GM12864 (cell line): ENCODE measurements around the gene HOXA5.

ENCODE experiments used
- DNase-seq: peaks from one replicate; pipeline ENCODE4 v3.0.0-alpha.2; 2011; ENCODE audit warnings: low read depth
- H3K4me3 ChIP-seq: 2 replicates; pipeline ENCODE4 v1.5.1; 2011; ENCODE audit warnings: mild to moderate bottlenecking, low read depth, low read length, control low read depth
- TF ChIP-seq, protein P1 (sequence below): IDR thresholded peaks from 2 replicates; pipeline ENCODE4 v1.5.1; 2011; ENCODE audit warnings: low read depth, mild to moderate bottlenecking, moderate library complexity, low read length, control low read depth, inconsistent platforms; ENCODE audit errors: missing control alignments

The HOXA5 gene

DNA sequence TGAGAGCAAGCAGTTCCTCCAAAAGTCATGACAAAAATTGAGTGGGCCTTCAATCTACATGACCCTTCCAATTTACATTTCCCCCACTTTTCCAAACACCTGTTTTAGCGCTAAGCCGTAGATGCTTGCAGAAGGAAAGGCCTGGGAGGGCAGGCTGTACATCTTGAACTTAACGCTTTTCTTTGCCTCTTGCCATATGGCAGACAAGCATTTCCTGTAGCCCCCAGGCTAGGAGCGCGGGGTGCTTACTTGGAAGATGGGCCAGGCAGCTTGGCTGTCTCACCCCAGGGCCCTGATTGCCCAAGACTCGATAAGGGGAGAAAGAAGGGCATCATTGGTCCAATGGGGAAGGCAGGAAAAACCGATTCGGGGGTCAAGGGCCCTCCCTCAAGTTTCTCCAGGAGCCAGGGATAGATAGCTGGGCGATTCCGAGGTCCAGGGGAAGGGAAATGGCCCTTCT is 28.9 kb upstream of the HOXA5 start:
- TF ChIP-seq, protein P1, sequence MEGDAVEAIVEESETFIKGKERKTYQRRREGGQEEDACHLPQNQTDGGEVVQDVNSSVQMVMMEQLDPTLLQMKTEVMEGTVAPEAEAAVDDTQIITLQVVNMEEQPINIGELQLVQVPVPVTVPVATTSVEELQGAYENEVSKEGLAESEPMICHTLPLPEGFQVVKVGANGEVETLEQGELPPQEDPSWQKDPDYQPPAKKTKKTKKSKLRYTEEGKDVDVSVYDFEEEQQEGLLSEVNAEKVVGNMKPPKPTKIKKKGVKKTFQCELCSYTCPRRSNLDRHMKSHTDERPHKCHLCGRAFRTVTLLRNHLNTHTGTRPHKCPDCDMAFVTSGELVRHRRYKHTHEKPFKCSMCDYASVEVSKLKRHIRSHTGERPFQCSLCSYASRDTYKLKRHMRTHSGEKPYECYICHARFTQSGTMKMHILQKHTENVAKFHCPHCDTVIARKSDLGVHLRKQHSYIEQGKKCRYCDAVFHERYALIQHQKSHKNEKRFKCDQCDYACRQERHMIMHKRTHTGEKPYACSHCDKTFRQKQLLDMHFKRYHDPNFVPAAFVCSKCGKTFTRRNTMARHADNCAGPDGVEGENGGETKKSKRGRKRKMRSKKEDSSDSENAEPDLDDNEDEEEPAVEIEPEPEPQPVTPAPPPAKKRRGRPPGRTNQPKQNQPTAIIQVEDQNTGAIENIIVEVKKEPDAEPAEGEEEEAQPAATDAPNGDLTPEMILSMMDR, result no peak
- H3K4me3 ChIP-seq, result no peak overlapping the region
- no peak for DNase-seq

DNA sequence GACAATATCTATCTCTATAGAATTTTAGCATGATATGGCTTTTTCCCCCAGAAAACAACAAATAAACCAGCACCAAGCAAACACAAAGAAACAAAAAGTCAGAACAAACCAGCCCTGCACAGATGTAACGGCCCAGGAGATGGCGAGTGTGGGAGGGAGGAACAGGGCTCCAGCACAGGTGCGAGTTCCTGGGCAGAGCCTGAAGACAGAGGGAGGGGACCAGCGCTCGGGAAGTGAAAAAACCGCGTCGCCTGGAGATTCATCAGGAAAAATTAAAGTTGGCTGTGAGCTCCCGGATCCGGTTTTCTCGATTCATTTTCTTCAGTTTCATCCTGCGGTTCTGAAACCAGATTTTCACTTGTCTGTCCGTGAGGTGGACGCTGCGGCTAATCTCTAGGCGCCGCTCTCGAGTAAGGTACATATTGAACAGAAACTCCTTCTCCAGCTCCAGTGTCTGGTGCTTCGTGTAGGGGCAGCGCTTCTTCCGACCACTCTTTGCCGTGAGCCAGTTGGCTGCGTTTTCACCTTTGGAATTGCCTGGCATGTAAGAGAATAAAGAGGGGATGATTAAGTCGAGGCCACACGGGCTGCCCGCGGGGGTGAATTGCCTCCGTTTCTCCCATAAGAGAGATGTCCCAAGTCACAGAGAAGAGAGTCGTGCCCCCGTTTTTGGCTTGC is 28.3 kb upstream of the HOXA5 start:
- no peak overlapping the region for H3K4me3 ChIP-seq
- no peak for DNase-seq

DNA sequence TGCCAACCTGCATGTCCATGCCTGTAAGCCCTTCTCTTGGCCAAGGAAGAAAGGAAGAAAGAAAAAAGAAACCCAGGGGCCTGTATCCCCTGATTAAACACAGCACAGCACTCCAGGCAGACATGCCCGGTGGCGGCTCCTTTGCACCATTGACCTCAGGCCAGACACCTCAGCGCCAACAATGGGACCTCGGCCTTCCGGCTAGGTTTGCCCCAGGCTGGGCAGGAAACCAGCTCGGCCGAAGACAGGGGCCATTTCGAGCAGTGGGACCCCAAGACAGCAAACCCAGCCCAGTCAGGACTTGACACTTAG is 27.8 kb upstream of the HOXA5 start:
- H3K4me3 ChIP-seq, result no peak overlapping the region
- no peak for DNase-seq
- TF ChIP-seq, protein P1, result no peak

More for the DNA sequence above, 28.3 kb upstream of the HOXA5 start:
- TF ChIP-seq, protein P1, result no peak

DNA sequence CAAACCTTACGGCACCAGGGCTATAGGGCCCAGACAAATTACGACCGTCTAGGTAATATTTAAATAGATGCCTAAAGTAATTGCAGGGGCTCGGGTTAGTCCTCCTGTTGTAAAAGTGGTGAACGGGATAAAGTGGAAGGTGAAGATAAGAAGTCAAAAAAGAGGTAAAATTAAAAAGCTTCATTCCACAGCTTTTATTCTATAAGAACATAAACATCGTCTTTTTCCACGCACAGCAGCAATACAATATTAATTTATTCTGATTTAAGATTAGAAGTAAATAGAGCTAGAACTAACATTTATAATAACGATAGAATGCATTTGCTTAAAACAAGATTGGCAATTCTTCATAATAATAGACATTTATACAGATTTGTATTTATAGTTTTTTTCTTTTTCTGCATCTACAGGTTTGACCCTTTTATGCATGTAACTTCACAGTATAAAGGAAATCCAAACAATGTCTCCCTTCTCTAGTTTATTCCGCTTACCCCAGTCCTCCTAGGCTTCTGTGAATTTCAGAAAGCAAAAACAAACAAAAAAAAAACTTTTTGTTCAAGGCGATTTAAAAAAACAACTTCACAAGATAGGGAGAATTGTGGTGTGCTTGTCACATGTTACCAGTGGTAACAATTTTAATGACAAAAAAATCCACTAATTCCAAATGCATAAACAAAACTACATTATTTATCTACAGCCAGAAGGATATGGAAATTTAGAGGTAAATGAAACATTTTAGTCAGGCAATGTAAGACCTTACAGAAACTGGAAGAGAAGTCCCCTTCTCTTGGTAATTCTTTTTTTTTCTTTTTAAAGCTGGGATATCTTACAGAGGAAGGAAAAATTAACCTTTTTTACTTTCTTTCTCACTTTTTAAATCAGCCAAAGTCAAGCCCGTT is 27.2 kb upstream of the HOXA5 start:
- H3K4me3 ChIP-seq, result no peak overlapping the region
- no peak for DNase-seq

DNA sequence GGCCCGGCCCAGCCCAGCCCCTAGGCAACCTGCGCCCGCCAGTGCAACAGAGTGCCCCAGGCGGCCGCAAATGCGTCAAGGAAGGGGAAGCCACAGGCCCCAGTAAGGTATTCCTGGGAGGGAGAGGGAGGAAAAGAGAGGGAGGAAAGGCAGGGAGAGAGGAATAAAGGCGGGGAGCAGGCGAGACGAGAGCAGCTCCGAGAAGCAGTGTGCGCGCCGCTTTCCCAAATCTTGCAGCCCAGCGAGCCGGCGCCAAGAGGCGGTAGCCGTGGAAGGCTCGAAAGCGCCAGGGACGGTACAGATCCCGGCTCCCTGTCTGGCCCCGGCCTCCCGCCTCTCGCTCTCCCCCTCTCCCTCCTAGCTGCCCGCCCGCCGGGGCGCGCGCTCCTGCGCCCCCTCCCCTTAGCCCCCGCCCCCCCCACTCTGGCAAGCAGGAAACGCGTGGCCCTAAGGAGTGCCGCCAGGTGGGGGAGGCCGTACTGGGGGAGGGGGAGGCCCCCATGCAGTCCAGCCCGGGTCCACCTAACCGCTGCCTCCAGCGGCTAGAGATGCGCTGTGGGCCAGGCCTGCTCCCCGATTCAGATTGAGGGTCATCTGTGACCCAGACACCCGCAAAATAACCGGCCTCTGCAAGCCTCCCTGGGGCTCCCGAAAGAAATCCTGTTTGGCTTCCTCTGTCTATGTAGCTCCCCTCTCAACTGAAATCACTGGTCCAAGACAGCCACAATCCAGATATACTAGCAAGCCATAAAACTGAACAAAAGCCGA is 26.4 kb upstream of the HOXA5 start:
- no peak overlapping the region for H3K4me3 ChIP-seq
- no peak for DNase-seq
- TF ChIP-seq, protein P1, result no peak

More for the DNA sequence above, 27.2 kb upstream of the HOXA5 start:
- TF ChIP-seq, protein P1, result no peak

DNA sequence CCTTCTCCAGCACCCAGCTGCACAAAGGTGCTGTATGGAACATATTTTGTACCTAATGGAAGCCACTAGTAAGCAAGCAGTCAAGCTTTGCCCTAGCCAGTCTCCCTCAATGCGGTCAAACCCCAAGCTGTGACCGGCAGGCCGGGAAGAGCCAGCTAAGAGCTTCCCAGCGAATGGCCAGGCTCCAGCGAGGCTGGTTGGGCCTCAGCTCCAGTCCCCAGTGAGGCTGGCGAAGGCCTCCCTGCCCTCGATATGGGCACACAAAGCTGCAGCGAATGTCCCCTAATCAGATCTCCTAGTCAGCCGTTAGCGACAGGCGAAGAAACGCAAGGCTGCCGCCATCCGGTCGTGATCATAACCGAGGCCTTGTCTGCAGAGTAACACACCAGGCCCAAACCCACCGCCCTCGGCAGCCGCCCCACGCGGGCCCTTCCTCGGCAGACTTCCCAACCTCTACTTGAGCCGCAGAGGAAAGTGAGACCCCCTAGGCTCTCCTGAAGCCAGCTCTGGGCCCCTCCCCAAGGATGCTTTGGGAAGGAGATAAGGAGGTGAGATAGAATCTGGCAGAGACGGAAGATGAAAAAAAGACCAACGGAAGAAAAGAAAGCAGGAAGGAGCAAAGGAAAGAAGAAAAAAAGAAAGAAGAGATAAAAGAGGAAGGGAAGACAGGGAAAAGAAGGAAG is 24.9 kb upstream of the HOXA5 start:
- no peak overlapping the region for H3K4me3 ChIP-seq
- no peak for DNase-seq
- TF ChIP-seq, protein P1, result no peak
